VCaP (cell line): ENCODE measurements around the gene DISC1.

Experiments used
- H3K27ac ChIP-seq: fragments of 450-650 bp; 2 replicates; pipeline ENCODE4 v1.5.1; 2017
- TF ChIP-seq, protein P1 (sequence below): fragments of 450-650 bp; conservative IDR thresholded peaks from 2 replicates; pipeline ENCODE4 v1.5.1; 2017; ENCODE audit warnings: mild to moderate bottlenecking, moderate library complexity

The DISC1 gene

DNA sequence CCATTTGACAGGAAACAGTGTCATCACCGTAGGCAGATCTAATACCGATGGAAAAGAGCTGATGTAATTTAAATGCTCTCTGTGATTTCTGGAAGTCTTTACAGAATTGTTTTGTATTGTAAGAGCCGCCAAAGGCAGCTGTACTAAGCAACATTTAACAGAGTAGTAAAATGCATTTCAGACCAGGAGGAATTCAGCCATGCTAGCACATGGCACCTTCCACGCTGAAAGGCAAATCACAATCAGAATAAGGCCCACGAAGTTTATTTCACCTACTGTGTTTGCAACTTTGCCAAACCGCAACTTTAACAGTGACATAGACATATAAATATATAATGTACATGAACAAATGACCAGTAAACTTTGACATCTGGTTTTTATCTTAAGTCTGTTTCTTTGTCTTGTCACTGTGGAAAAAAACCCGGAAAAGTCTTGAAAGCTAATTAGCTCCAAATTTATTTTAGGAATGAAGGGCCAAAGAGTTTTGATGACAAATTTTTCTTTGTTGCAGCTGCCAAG is 26.1 kb upstream of the DISC1 start:
- H3K27ac ChIP-seq = no peak overlapping the region
- TF ChIP-seq, protein P1, sequence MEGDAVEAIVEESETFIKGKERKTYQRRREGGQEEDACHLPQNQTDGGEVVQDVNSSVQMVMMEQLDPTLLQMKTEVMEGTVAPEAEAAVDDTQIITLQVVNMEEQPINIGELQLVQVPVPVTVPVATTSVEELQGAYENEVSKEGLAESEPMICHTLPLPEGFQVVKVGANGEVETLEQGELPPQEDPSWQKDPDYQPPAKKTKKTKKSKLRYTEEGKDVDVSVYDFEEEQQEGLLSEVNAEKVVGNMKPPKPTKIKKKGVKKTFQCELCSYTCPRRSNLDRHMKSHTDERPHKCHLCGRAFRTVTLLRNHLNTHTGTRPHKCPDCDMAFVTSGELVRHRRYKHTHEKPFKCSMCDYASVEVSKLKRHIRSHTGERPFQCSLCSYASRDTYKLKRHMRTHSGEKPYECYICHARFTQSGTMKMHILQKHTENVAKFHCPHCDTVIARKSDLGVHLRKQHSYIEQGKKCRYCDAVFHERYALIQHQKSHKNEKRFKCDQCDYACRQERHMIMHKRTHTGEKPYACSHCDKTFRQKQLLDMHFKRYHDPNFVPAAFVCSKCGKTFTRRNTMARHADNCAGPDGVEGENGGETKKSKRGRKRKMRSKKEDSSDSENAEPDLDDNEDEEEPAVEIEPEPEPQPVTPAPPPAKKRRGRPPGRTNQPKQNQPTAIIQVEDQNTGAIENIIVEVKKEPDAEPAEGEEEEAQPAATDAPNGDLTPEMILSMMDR = no peak

DNA sequence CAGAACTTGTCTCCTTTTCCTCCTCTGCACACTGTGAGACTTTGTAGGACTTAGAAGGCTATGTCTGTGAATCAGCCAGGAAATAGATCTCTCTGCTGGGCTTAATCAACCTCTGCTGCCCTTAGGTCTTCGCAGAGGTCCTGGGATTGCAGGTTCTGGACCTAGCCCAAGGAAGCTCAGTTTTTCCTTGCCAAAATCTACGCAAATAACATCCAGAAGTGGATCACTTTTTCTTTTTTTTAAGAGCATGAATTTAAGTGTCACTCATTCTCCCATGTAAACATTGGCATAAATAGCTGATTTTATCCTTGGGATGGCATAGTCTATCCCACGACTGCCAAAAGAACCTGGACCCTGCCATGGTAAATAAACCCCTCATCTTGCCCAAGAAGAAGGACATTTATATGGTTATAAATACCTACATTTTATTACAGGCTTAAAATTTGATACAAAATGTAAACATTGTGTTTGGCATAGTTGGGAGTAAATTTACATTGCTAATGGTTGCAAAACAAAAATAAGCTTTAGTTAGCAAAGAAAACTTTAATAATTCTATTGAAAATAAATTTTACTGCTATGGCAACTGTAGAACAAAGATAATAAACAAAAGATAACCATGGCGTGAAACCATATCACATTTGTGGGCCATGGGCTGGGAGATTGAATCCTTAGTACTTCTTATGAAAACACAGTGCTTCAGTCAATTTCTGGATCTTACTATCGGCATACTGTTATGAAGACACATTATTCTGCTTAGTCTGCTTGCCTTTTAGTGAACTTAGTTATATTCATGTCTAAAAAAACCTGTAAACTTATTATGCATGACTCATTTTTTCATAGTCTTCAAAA is 24.5 kb upstream of the DISC1 start:
- TF ChIP-seq, protein P1 = no peak

DNA sequence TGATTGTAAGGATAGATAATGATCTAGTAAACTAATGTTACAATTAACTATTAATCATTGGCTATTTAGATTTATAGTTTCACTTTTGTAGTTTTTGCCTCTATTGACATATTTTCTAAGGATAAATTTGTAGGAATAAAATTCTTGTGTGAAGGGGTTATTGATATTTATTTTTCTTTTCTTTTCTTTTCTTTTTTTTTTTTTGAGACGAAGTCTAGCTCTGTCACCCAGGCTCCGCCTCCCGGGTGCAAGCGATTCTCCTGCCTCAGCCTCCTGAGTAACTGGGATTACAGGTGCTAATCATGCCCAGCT is 24.0 kb upstream of the DISC1 start:
- TF ChIP-seq, protein P1 = no peak
- peak overlapping the region; percentile 66 for H3K27ac ChIP-seq

More for the DNA sequence above, 24.5 kb upstream of the DISC1 start:
- H3K27ac ChIP-seq = peak overlapping the region; percentile 66

DNA sequence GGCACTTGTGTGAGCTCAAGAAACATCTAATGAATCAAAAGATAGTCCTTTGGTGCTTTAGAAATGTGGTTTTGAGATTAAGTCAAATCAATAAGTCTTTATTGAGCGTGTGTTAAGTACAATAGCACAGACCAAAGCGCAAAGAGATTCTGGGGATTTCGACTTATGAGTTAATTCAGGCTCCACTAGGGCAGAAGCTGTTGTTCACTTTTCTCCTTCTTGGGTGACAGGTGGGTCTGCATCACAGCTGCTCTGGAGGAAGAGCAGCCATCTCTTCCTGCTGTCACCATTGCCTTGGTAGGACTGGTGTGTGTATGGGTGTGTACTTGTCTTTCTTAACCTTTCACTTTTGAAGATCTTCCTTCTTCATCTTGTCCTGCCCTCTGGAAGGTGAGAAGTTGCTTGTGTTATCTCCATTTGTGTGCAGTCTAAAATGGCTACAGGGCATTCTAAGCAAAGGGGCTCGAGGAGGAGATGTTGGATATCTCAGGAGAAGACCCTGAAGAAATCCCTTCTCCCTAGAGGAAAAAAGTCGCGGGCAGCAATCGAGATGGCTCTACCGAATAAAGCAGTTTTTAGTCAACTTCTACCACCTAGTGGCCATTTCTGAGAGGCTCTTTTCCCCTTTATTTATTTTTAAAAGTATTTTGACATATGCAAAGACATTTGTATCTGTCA is 22.9 kb upstream of the DISC1 start:
- H3K27ac ChIP-seq = peak overlapping the region; percentile 66
- TF ChIP-seq, protein P1 = peak; percentile 85

DNA sequence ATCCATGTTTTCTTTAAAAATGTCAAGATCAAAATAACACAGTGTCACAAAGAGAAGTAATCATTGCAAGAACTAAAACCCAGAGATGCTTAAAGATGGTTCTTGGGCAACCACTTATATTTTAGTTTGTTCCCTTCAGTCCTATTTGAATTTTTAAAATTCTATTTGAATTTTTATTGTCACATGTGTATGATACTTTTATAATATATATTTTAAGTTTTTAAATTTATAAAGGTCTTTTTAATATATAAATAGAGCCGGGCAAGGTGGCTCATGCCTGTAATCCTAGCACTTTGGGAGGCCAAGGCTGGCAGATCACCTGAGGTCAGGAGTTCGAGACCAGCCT is 22.3 kb upstream of the DISC1 start:
- TF ChIP-seq, protein P1 = peak; percentile 51
- H3K27ac ChIP-seq = peak overlapping the region; percentile 66; the same call in 1 of the 2 replicates

DNA sequence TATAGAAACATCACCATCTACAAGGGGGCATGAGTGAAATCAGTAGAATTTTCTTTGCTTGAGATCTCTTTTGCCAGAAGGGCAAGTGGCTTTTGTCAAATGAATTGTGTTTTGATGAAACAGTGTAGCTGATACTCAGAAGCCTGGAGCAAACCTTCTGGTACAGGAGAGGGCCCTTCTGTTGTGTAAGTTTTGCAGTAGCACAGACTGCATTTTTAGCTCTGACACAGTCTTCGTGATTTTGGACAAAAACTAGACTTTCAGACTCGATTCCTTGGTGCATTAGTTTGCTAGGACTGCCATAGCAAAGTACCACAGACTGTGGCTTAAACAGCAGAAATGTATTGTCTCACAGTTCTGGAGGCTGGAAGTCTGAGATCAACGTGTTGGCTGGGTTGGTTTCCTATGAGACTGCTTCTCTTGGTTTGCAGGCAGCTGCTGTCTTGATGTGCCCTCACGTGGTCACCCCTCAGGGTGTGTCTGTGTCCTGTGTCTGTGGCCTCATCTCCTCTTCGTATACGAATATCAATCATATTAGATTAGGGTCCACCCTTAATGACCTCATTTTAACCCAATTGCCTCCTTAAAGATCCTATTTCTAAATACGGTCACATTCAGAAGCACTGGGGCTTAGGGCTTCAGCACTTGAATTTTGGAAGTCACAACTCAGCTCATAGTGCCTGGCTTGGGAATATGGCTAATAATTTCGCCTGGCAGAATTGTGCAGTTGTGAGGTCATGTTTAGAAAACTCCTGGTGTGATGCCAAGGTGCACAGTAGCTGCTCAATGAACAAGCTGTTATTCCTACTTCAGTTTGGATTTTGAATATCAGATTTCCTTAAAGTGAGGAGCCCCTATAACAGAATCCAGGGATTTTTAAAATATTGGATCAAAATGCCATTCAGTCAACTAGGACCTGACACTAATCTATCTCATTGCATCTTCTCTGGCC is 21.2 kb upstream of the DISC1 start:
- TF ChIP-seq, protein P1 = no peak

More for the DNA sequence above, 21.2 kb upstream of the DISC1 start:
- H3K27ac ChIP-seq = no peak overlapping the region
